ENCODE measurements around the gene PPIP5K1.

GRCh38 chr15:43538091-43538490, 51.9 kb downstream of the PPIP5K1 start:
- TF ChIP-seq CTCF (IDR thresholded peaks at IDR 0.05; ENCODE audit: low read depth, low read length) (no peak), POLR2A (IDR thresholded peaks at IDR 0.05; ENCODE audit: extremely low read depth, insufficient read length) (no peak)

Measured in NB4 (cell line).